Measurements from ENCODE around the gene SLC7A1.

GRCh38 chr13:29491248-29491647 is 104.2 kb downstream of the SLC7A1 start:
- TF ChIP-seq POLR2A (IDR thresholded peaks at IDR 0.05), result no peak
- TF ChIP-seq, protein P1, sequence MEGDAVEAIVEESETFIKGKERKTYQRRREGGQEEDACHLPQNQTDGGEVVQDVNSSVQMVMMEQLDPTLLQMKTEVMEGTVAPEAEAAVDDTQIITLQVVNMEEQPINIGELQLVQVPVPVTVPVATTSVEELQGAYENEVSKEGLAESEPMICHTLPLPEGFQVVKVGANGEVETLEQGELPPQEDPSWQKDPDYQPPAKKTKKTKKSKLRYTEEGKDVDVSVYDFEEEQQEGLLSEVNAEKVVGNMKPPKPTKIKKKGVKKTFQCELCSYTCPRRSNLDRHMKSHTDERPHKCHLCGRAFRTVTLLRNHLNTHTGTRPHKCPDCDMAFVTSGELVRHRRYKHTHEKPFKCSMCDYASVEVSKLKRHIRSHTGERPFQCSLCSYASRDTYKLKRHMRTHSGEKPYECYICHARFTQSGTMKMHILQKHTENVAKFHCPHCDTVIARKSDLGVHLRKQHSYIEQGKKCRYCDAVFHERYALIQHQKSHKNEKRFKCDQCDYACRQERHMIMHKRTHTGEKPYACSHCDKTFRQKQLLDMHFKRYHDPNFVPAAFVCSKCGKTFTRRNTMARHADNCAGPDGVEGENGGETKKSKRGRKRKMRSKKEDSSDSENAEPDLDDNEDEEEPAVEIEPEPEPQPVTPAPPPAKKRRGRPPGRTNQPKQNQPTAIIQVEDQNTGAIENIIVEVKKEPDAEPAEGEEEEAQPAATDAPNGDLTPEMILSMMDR (IDR thresholded peaks at IDR 0.05), result no peak
